OCI-LY3 (cell line): Measurements from ENCODE around the gene CDCA7.
"Not testable (repeated sequence)": the region's sequence is repeated elsewhere in the genome, so short reads cannot be mapped to it uniquely, and the experiment has no call there.

Experiments
- H2AFZ ChIP-seq: fragments of 200-600, 300-600 bp; shearing (Covaris generic); 2 replicates; pipeline ENCODE4 v1.6.0; 2014; ENCODE audit warnings: antibody characterized with exemption, low read depth, low read length
- H3K27ac ChIP-seq: fragments of 200-600, 300-600 bp; sonication (generic); 2 replicates; pipeline ENCODE4 v1.5.1; 2014; ENCODE audit warnings: mild to moderate bottlenecking, low read length, moderate library complexity, mixed read lengths
- H3K27me3 ChIP-seq: fragments of 200-600, 300-600 bp; sonication (generic); 2 replicates; pipeline ENCODE4 v1.6.1; 2014; ENCODE audit warnings: low read depth, low read length, mixed read lengths
- H3K36me3 ChIP-seq: fragments of 200-600, 300-600 bp; sonication (generic); replicated peaks from 2 replicates; pipeline ENCODE3; 2014; ENCODE audit warnings: low read depth, low read length, mixed read lengths
- H3K4me1 ChIP-seq: fragments of 300-600, 200-600 bp; sonication (generic); 2 replicates; pipeline ENCODE4 v1.6.1; 2014; ENCODE audit warnings: low read length, mixed read lengths
- H3K4me2 ChIP-seq: fragments of 200-600, 300-600 bp; sonication (generic); 2 replicates; pipeline ENCODE4 v1.6.1; 2014; ENCODE audit warnings: low read length, mixed read lengths
- H3K4me3 ChIP-seq: fragments of 300-600, 200-600 bp; sonication (generic); 2 replicates; pipeline ENCODE4 v1.5.1; 2014; ENCODE audit warnings: antibody characterized with exemption, mild to moderate bottlenecking, low read length, moderate library complexity
- H3K79me2 ChIP-seq: fragments of 300-600, 200-600 bp; shearing (Covaris generic); 2 replicates; pipeline ENCODE4 v1.6.1; 2014; ENCODE audit warnings: mild to moderate bottlenecking, low read length, mixed read lengths
- H3K9ac ChIP-seq: fragments of 300-600, 200-600 bp; shearing (Covaris generic); 2 replicates; pipeline ENCODE4 v1.6.0; 2014; ENCODE audit warnings: mild to moderate bottlenecking, low read length, moderate library complexity
- H3K9me3 ChIP-seq: fragments of 200-600, 300-600 bp; shearing (Covaris generic); 2 replicates; pipeline ENCODE4 v1.6.1; 2014; ENCODE audit warnings: low read length, mixed read lengths; ENCODE audit not compliant: insufficient read depth
- H4K20me1 ChIP-seq: fragments of 200-600, 300-600 bp; sonication (generic); 2 replicates; pipeline ENCODE4 v1.6.1; 2016; ENCODE audit warnings: low read length, mixed read lengths; ENCODE audit not compliant: insufficient read depth
- EZH2phosphoT487 ChIP-seq: fragments of 200-600 bp; shearing (Covaris generic); IDR thresholded peaks from 2 replicates; pipeline ENCODE4 v1.6.1; 2018; ENCODE audit warnings: antibody characterized with exemption, mixed run types, low read depth
- TF ChIP-seq, protein P1 (sequence below): fragments of 200-600, 300-600 bp; sonication (generic); IDR thresholded peaks from 2 replicates; pipeline ENCODE4 v1.5.1; 2014; ENCODE audit warnings: antibody characterized with exemption, low read length, low read depth

The CDCA7 gene

DNA sequence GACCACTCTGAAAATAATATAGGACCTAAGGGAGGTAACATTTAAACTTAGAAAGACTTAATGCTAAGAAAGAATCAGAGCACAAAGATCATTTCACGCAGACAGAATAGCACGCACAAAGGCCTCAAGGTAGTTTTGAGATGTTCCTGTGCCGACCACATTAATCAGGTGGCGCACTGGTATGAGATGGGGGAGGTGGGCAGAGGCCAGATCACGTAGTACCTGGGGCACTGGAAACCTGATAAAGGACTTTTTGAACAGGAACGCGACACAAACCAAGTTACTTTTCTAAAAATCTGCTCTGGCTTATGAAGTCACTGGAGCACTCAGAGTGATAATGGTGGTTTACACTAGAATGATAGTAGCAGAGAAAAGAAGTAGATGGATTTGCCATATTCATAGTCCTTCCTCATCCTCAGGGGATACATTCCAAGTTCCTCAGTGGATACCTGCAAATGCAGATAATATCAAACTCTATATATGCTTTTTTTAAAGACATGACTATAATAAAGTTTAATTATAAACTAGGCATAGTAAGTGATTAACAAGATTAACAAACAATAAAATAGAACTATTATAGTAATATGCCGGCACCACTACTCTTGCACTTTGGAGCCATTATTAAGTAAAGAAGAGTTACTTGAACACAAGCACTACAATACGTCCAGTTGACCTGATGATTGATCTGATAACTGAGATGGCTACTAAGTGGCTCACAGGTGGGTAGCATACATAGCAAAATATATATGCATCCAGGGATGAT is 42.6 kb upstream of the CDCA7 start:
- Histone ChIP-seq H3K9me3 (no peaks in the 10 kb centered on the region), H3K79me2 (no peaks in the 10 kb centered on the region), H3K9ac (no peak overlapping the region), H3K36me3 (no peaks in the 10 kb centered on the region), H3K27me3 (no peaks in the 10 kb centered on the region), H3K4me1 (0 out of 2 replicates have a peak, but pooled peaks cover 4% of the 10 kb centered on the region), H3K4me3 (no peak overlapping the region), H4K20me1 (no peaks in the 10 kb centered on the region), H3K27ac (no peak overlapping the region), H2AFZ (no peak overlapping the region), H3K4me2 (no peak overlapping the region)
- TF ChIP-seq, protein P1, sequence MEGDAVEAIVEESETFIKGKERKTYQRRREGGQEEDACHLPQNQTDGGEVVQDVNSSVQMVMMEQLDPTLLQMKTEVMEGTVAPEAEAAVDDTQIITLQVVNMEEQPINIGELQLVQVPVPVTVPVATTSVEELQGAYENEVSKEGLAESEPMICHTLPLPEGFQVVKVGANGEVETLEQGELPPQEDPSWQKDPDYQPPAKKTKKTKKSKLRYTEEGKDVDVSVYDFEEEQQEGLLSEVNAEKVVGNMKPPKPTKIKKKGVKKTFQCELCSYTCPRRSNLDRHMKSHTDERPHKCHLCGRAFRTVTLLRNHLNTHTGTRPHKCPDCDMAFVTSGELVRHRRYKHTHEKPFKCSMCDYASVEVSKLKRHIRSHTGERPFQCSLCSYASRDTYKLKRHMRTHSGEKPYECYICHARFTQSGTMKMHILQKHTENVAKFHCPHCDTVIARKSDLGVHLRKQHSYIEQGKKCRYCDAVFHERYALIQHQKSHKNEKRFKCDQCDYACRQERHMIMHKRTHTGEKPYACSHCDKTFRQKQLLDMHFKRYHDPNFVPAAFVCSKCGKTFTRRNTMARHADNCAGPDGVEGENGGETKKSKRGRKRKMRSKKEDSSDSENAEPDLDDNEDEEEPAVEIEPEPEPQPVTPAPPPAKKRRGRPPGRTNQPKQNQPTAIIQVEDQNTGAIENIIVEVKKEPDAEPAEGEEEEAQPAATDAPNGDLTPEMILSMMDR = 0 out of 2 replicates have a peak, but pooled peaks have one; percentile 5
- TF ChIP-seq EZH2phosphoT487 = no peak

DNA sequence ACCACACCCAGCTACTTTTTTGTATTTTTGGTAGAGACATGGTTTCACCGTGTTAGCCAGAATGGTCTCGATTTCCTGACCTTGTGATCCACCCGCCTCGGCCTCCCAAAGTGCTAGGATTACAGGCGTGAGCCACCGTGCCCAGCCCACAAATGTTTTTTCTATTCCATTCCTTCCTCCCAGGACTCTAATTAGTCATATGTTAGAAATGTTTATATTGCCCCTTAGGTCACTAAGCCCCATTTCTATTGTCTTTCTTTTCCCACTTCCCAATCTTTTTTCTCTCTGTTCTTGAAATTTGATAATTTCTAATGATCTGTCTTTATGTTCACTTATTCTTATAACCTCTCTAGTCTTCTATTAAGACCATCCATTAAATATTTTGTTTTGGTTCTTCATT is 31.3 kb upstream of the CDCA7 start:
- H3K9me3 ChIP-seq = peaks cover 9% of the 10 kb centered on the region; the same call in 1 of the 2 replicates
- no peak overlapping the region for H2AFZ ChIP-seq
- H3K9ac ChIP-seq = no peak overlapping the region
- no peaks in the 10 kb centered on the region for H4K20me1 ChIP-seq
- TF ChIP-seq, protein P1 = no peak
- TF ChIP-seq EZH2phosphoT487 = no peak
- H3K4me1 ChIP-seq = no peaks in the 10 kb centered on the region
- no peaks in the 10 kb centered on the region for H3K79me2 ChIP-seq
- no peak overlapping the region for H3K4me2 ChIP-seq
- no peak overlapping the region for H3K27ac ChIP-seq
- no peaks in the 10 kb centered on the region for H3K36me3 ChIP-seq
- no peak overlapping the region for H3K4me3 ChIP-seq
- H3K27me3 ChIP-seq = no peaks in the 10 kb centered on the region

DNA sequence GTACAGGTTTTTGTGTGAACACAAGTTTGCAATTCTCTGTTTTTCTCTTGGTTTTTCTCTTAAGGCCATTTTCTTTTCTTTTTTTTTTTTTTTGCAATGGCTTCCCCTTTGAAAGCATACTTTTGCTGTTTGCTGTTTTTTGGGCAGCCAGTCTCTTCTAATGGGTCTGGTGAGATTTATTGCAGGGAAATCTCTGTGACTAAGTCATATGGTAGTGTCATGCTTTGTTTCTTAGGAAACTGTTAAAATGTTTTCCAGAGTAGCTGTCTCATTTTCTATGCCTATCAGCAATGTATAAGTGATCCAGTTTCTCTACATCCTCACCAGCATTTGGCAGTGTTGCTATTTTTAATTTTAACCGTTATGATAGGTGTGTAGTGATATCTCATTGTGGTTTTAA is 27.9 kb upstream of the CDCA7 start:
- H3K9me3 ChIP-seq = 0 out of 2 replicates have a peak, but pooled peaks cover 10% of the 10 kb centered on the region
- H3K9ac ChIP-seq = no peak overlapping the region
- no peak overlapping the region for H3K4me3 ChIP-seq
- no peaks in the 10 kb centered on the region for H3K27me3 ChIP-seq
- no peak overlapping the region for H3K4me2 ChIP-seq
- H3K4me1 ChIP-seq = no peaks in the 10 kb centered on the region
- TF ChIP-seq, protein P1 = no peak
- no peak for TF ChIP-seq EZH2phosphoT487
- H4K20me1 ChIP-seq = no peaks in the 10 kb centered on the region
- no peak overlapping the region for H3K27ac ChIP-seq
- no peaks in the 10 kb centered on the region for H3K79me2 ChIP-seq
- H2AFZ ChIP-seq = no peak overlapping the region
- H3K36me3 ChIP-seq = no peaks in the 10 kb centered on the region

DNA sequence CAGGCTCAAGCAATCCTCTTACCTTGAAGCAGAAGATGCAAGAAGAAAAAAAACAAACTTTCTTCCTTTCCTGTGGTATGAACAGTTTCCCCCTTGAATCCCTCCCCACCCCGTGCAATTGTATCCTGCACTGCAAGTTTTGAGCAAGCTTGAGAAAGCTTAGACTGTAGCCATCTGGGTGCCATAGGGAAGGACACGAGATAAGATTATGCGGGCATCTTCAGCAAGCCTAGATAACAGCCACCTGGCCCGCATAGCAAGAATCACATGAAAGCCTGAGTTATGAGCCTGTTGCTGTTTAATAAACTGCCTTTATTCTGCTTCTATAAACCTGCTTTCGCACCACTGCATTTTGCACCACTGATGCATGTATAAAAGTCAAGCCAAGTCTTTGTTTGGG is 27.3 kb upstream of the CDCA7 start:
- no peak overlapping the region for H3K4me3 ChIP-seq

DNA sequence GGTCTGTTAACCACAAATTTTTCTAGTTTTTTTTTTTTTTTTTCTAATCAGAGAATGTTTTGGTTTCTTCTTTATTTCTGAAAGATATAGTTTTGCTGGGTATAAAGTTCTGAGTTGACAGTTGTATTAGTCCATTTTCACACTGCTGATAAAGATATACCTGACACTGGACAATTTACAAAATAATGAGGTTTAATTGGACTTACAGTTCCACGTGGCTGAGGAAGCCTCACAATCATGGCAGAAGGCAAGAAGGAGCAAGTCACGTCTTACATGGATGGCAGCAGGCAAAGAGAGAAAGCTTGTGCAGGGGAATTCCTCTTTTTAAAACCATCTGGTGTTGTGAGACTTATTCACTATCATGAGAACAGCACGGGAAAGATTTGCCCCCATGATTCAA is 21.7 kb upstream of the CDCA7 start:
- not testable (repeated sequence) for H2AFZ ChIP-seq, H4K20me1 ChIP-seq, H3K36me3 ChIP-seq, H3K9ac ChIP-seq, H3K27me3 ChIP-seq, H3K4me1 ChIP-seq, H3K79me2 ChIP-seq, H3K27ac ChIP-seq, H3K4me2 ChIP-seq, H3K4me3 ChIP-seq
- H3K9me3 ChIP-seq = 0 out of 2 replicates have a peak, but pooled peaks cover 13% of the 10 kb centered on the region

More for the DNA sequence above, 27.3 kb upstream of the CDCA7 start:
- H3K27me3 ChIP-seq = no peaks in the 10 kb centered on the region
- no peaks in the 10 kb centered on the region for H3K36me3 ChIP-seq
- TF ChIP-seq EZH2phosphoT487 = no peak
- TF ChIP-seq, protein P1 = no peak
- H3K27ac ChIP-seq = no peak overlapping the region
- H3K4me2 ChIP-seq = no peak overlapping the region
- no peak overlapping the region for H2AFZ ChIP-seq
- no peaks in the 10 kb centered on the region for H3K79me2 ChIP-seq
- H3K9me3 ChIP-seq = 0 out of 2 replicates have a peak, but pooled peaks cover 11% of the 10 kb centered on the region
- no peak overlapping the region for H3K9ac ChIP-seq
- H3K4me1 ChIP-seq = no peaks in the 10 kb centered on the region
- H4K20me1 ChIP-seq = no peaks in the 10 kb centered on the region
